RKO (cell line): ENCODE data around the gene C5orf34.
"Not testable (repeated sequence)": the region's sequence is repeated elsewhere in the genome, so short reads cannot be mapped to it uniquely, and the experiment has no call there.

Source experiments
- DNase-seq: peaks from one replicate; pipeline ENCODE4 v3.0.0-alpha.2; 2016; ENCODE audit warnings: low spot score

C5orf34 gene

DNA sequence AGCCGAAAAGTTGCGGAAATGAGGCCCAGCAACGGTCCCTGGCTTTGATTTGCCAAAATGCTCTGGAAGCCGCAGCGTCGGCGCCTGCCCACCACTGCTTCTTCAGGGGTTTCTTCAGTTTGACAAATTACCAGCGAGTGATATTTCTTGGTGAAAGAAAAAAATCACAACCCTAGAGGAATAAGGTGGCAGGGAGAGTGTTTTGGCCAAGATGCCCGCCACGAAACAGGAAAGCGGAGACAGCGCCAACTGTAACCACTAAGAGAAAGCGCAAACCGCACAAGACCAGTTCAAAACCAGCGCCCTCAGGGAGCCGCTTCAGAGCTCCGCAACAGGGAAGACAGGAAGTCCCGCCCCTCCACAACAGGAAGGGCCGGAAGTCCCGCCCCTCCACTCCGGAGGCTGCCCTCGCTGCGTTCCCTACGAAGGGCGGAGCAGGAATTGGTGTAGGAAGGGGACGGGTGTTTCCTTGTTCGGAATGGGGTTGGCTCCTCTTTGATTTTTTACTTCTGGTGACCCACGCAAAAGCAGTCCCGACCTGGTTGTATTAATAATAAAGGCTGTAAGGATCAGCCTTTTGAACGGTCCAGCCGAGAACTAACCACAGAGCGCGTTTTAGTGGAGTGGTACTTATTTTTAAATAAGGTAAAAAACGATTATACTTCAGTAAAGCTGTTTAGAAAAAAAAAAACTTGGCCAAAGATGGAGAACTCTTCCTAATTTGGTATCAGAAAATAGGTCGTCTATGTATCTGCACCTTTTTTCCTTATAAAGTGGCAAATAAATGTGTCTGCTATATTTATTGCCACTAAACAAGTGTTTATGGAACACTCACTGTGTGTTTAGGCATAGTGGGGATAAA is at the start of gene C5orf34:
Gene C5orf34 (minus strand): TSS at position 333 of the 862 bp plus-strand sequence. CDS start 5,809 bp downstream, outside the sequence.
- peak; percentile 96 for DNase-seq

- no peak for DNase-seq
Observed at GRCh38 chr5:43564289-43564850, 49.4 kb upstream of the C5orf34 start.

- no peak for DNase-seq
Observed at GRCh38 chr5:43563321-43563720, 48.4 kb upstream of the C5orf34 start.

- no peak for DNase-seq
Observed at GRCh38 chr5:43561356-43561755, 46.4 kb upstream of the C5orf34 start.

DNA sequence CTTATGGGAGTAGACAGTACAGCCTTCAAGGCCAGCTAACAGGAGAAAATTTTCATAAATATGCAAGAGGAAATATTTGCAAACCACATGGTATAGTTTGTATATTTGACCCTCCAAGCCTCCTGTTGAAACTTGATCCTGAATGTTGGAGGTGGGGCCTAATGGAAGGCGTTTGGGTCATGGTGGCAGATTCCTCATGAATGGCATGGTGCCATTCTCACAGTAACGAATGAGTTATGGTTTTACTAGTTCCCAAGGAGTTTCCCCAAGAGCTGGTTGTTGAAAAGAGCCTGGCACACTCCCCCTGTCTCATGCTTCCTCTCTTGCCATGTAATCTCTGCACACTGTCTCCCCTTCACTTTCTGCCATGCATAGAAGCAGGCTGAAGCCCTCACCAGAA is 45.2 kb upstream of the C5orf34 start:
- DNase-seq, result no peak

DNA sequence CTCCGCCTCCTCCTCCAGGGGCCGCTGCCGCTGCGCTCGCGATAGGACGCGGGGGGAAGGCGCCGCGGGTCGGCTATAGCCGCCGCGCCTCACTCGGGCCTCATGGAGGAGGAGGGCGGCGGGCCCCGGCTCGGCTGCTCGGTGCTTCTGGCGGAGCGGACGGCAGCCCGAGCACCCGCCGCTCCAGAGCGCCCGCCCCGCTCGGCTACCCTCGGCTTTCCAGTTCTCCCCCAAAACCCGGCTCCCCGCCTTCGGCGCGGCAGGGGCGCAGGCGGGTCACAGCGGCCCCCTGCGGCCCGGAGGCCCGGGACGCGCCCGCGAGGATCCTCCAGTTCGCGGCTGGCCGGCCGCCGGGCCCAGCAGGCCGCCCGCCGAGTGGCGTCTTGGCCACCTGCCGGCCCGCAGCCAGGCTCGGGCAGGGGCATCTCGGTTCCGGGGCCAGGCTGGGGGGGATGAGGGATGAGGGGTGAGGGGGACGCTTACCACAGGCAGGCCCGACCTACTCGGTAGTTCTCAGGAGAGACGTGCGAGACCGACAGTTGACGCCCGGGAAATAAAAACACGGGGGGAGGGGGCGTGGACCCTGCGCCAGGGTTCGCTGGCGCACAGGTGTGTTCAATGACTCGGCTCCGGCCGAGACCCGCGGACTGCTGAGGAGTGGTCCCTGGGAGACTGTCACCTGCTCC is 42.1 kb upstream of the C5orf34 start, which contains the start of gene PAIP1:
Gene PAIP1 (minus strand): TSS at position 221 of the 686 bp plus-strand sequence. CDS start 231 bp downstream, outside the sequence.
- peak; percentile 72 for DNase-seq

DNA sequence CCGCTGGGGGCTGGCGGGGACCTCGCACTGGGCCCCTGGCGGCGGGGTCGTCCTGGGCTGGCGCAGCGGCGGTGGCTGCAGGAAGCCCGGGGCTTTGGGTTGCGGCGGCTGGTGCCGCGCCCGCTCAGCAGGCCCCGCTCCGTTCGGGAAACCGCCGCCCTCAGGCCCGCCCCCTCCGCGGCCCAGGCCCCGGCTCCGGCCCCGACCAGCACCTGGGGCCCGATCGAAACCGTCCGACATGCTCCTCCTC is 41.6 kb upstream of the C5orf34 start:
- not testable (repeated sequence) for DNase-seq

DNA sequence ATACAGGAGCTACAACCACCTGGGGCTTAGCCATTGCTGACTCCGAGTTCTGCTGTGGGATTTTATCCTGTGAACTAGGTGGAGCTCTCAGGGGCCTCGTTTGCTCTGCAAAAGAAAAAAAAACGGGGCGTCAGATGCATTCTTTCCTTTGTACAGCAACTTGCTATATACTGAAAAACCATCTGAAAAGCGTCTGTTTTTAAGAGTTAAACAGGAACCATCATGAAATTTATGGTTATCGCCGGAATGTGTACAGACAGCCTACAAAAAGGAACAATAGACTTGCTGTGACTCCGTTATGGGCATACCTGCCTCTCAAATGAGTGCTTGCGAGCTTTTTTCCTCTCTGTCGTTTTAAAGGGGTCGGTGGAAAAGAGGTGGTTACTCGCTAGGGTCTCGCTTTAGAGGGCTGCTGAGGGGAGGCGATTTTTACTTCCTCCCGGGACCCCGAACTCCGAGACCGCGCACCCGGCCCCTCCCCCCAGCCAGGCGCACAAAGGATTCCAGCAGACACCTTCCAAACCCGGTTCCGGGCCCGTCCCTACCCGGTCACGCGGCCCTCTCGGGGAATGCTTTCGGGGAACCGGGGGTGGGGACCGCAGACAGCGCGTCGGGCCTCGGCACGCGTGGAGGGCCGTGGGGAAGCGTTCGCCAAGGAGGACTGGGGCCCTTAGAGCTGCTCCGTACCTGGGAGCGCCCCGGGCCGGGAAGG is 41.1 kb upstream of the C5orf34 start:
- DNase-seq, result peak; percentile 40

DNA sequence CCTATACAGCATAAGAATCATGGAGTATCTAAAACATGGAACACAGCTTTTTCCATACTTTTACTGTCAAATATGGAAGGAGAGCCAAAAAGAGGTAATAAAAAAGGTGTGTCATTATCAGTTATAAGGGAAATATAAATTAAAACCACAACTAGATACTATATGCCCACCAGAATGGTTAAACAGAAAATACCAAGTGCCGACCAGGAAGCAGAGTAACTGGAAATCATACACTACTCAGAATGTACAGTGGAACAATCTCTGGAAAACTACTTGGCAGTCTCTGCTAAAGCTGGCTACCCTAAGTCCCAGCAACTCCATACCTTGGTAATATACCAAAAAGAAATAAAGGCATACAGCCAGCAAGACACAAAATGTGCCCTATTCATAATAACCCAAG is 39.5 kb upstream of the C5orf34 start:
- no peak for DNase-seq

- peak; percentile 60 for DNase-seq
Observed at GRCh38 chr5:43553381-43553780, 38.4 kb upstream of the C5orf34 start.

- DNase-seq, result no peak
Observed at GRCh38 chr5:43551731-43552130, 36.8 kb upstream of the C5orf34 start.

- not testable (repeated sequence) for DNase-seq
Observed at GRCh38 chr5:43549272-43549671, 34.3 kb upstream of the C5orf34 start.

DNA sequence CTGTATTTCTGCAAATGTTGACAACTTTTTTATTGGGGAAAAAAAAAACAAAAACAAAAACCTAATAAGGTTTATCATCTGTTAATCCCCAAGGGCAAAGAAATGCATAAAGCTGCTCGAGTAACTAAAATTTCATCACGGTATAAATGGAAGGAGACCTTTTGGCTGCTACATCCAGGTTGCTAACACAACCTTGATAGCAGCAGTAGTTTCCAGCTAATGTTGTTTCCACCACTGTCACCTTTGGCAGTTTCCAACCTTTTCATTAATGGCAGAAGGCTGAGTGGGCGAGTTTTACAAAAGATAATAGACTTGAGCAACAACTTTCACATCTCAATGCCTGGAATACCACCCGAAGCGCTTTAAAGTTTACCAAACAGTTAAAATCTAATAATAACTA is 33.4 kb upstream of the C5orf34 start:
- DNase-seq, result no peak

DNA sequence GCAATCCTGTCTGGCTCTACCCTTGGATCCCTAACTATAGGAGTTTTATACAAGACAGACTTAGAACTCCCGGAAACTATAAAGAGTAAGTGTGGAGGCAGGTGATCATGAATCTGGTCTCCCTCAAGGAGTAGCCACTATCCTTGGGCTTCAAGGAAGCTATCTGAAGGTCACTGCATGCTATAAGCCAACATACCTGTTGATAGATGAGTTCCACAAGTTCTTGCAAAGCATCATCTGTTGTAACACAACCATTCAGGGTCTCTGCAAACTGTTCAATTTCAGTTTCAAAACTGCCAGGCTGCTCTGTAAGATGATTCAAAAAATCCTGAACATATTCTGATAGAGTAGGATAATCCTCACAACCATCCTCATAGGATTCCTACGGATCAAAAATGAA is 32.6 kb upstream of the C5orf34 start:
- no peak for DNase-seq

DNA sequence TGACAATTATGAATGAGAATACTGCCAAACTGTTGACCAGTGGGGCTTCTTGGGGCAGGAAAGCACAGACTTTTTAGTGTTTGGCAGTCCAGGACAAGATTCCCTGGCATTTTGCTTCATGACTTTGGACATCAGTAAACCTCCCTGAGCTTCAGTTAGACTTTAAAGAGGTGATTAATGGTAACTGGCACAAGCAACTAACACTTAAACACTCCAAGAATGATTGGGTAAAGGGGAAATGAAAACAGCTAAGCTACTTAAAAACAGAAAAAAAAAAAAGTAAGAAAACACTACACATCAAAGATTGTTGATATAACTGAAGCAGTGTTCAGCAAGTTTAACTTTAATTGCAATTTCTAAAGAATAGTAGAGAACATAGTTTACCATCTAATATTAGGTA is 28.5 kb upstream of the C5orf34 start:
- DNase-seq, result no peak

DNA sequence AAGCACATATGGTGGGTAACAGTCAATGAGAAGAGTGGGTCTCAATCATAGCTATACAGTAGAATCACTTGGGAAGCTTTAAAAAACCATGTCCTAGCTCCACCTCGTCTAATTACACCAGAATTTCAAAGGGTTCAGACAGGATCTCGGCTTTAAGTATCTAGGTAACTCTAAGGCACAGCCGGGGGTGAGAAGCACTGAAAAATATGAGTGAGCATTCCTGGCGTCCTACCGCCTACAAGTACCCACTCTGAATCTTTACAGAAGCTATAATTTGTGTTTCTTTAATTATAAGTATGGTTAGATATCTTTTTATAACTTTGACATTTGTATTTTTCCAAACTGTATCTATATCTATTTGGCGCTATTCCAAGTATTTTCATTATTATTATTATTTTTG is 25.8 kb upstream of the C5orf34 start:
- DNase-seq, result no peak

DNA sequence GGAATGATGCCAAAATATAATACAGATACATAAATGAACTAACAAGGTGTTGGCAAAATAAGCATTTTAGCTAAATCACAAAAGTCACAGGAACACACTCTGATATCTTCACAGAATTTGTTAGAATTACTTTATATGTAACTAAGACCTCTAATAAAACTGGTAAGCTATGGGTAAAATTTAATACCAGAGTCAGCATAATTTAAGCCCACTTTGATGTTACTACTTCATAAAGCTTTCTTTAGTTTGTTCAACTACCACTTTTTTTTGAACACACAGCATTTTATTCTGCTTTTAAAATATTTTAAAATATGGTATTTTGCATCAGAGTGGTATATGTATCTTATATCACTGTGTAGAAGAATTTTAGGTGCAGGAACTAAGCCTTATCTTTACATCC is 22.0 kb upstream of the C5orf34 start:
- DNase-seq, result no peak

- DNase-seq, result no peak
Observed at GRCh38 chr5:43533646-43534045, 18.7 kb upstream of the C5orf34 start.

- no peak for DNase-seq
Observed at GRCh38 chr5:43530648-43531047, 15.7 kb upstream of the C5orf34 start.

DNA sequence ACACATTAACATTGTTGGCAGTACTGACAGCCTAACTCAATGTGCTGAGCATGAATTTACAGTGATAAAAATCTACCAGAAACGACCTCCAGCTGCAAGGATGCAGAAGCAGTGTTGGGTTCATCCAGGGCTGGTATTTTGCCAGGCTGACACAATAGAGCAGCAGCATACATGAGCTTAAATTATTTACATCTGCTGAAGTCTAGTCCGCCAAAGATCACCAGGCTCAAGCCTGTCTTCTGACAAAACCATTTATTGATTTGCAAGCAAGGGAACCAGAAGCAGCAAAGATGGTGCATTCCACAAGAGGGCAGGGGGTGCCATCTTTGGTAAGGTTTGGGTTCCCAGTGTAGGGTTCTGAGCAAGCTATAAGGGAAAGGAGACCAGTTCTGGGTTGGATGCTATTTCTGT is 8.7 kb upstream of the C5orf34 start:
- no peak for DNase-seq

DNA sequence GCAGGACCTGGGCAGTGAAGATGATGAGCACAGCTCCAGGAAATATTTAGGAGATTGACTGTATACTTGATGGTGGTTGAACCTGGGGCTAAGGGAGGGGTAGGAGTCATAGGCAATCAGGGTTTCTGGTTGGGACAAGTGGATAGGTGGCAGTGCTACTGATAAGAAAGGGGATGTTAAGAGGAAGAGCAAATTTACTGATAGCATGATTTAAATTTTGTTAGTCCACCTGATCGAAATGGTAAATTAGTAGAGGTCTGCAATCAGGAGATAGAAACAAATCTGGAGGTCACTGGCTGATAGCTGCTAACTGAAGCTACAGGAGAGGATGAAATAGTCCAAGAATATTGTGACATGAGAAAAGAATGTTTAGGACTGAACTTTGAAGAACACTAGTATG is 5.7 kb upstream of the C5orf34 start:
- no peak for DNase-seq

DNA sequence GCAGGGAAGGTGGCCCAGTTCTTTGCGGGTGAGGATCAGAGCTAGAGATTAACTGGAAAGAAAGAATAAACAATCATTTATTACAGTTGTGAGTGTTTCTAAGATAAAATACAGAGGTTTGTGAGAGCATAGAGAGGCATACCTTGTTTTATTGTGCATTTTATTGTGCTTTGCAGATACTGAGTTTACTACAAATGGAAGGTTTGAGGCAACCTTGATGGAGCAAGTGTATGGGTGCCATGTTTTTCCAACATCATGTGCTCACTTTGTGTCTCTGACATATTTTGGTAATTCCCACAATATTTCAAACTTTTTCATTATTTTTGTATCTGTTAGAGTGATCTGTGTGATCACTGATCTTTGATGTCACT is 715 bp upstream of the C5orf34 start:
- peak; percentile 41 for DNase-seq

DNA sequence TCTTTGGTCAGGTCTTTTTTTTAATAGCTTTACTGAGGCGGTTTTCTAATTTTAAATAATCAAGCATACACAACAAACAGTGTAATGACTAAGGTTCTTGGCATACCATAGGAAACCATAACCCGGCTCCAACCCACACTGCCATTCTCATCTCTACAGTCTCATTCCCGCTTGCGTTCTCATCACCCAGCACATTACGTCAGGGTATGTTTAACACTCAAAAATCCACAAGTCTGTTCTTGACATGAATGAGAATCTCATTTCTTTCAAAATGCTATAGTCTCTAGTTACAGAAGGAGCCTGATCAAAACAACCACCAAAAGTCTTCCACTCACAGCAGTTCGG is 505 bp downstream of the C5orf34 start:
- peak; percentile 74 for DNase-seq
